Measurements from ENCODE around the gene HAPSTR1. TPM values are rescaled to one million over a fixed set of nuclear protein-coding genes. Genes with fewer than 3 reads are reported as not detected.
A peak's percentile ranks its signal among the peaks of the same experiment; 100 is the strongest.

HAPSTR1 gene
- total RNA-seq, 1 experiment from 2014 or later = 88.9 TPM

- ChIA-PET POLR2A (interaction anchor here (1.0 to 4.3 kb wide), 4 partner anchors 11 to 22 kb away, joined by 3 to 16 read pairs (median 4); partner anchors contain the start of gene HAPSTR1), CTCF (interaction anchor here (0.6 to 1.5 kb wide), 5 partner anchors 11 to 116 kb away, joined by 3 to 5 read pairs (median 4); no protein-coding TSS in a partner anchor)
- no peak for DNase-seq (ENCODE audit: unreplicated experiment)
- Mint-ChIP-seq H3K36me3 (ENCODE audit: insufficient read depth, unreplicated experiment) (peaks cover 78% of the 10 kb centered on the region), H3K4me1 (ENCODE audit: insufficient read depth, unreplicated experiment) (peaks cover 35% of the 10 kb centered on the region), H3K4me3 (ENCODE audit: unreplicated experiment) (no peak overlapping the region), H3K9me3 (ENCODE audit: unreplicated experiment) (no peaks in the 10 kb centered on the region), H3K27me3 (ENCODE audit: insufficient read depth, unreplicated experiment) (no peaks in the 10 kb centered on the region), H3K27ac (ENCODE audit: low read depth, unreplicated experiment) (peak overlapping the region; percentile 64)
- no peak for TF ChIP-seq CTCF (IDR thresholded peaks at IDR 0.05; ENCODE audit: unreplicated experiment)
- intact Hi-C loops (cut with micrococcal nuclease) = no loop called here
- BruUV-seq (replicated peaks) = no TSS peak
Observed at GRCh38 chr16:9113707-9114106, 22.3 kb downstream of the HAPSTR1 start.

GRCh38 chr16:9114112-9114511, 22.7 kb downstream of the HAPSTR1 start:
- POLR2A ChIA-PET = interaction anchor here (1.2 to 4.3 kb wide), 3 partner anchors 11 to 23 kb away, joined by 3 to 16 read pairs (median 4); partner anchors contain the start of gene HAPSTR1
- H3K36me3 Mint-ChIP-seq (ENCODE audit: insufficient read depth, unreplicated experiment) = peaks cover 78% of the 10 kb centered on the region
- H3K4me3 Mint-ChIP-seq (ENCODE audit: unreplicated experiment) = no peak overlapping the region
- peak overlapping the region; percentile 64 for H3K27ac Mint-ChIP-seq (ENCODE audit: low read depth, unreplicated experiment)
- H3K4me1 Mint-ChIP-seq (ENCODE audit: insufficient read depth, unreplicated experiment) = peaks cover 35% of the 10 kb centered on the region
- CTCF ChIA-PET = interaction anchor here (0.6 to 1.5 kb wide), 5 partner anchors 11 to 116 kb away, joined by 3 to 5 read pairs (median 4); no protein-coding TSS in a partner anchor
- no peaks in the 10 kb centered on the region for H3K27me3 Mint-ChIP-seq (ENCODE audit: insufficient read depth, unreplicated experiment)
- intact Hi-C loops (cut with micrococcal nuclease) = no loop called here
- H3K9me3 Mint-ChIP-seq (ENCODE audit: unreplicated experiment) = no peaks in the 10 kb centered on the region
- DNase-seq (ENCODE audit: unreplicated experiment) = no peak
- BruUV-seq (replicated peaks) = no TSS peak
- no peak for TF ChIP-seq CTCF (IDR thresholded peaks at IDR 0.05; ENCODE audit: unreplicated experiment)

DNA sequence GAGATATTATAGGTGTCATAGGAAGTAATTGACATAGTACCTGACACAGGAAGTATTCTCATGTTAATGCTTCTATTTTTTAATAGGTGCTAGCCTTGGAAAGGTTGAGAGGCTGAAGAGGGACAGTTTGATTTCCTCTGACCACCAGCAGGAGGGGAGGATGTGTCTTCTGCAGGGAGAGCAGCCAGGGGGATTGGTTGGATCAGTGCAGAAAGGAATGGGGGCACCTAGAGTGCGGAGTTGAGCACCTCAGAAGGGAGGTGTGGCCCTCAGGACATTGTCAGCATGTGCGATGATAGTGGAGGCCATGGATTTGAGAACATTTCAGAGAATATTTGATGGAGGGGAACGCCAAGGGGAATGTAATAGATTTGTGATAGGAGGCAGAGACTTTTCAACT, 23.4 kb downstream of the HAPSTR1 start:
- Mint-ChIP-seq H3K27ac (ENCODE audit: low read depth, unreplicated experiment) (peak overlapping the region; percentile 64), H3K36me3 (ENCODE audit: insufficient read depth, unreplicated experiment) (peaks cover 75% of the 10 kb centered on the region)
- POLR2A ChIA-PET = interaction anchor here (1.2 to 4.3 kb wide), 4 partner anchors 10 to 24 kb away, joined by 3 to 16 read pairs (median 4); partner anchors contain the start of gene HAPSTR1

GRCh38 chr16:9115277-9115676, 23.8 kb downstream of the HAPSTR1 start:
- TF ChIP-seq CTCF (IDR thresholded peaks at IDR 0.05; ENCODE audit: unreplicated experiment) = no peak
- Mint-ChIP-seq H3K4me3 (ENCODE audit: unreplicated experiment) (no peak overlapping the region), H3K4me1 (ENCODE audit: insufficient read depth, unreplicated experiment) (peaks cover 30% of the 10 kb centered on the region), H3K9me3 (ENCODE audit: unreplicated experiment) (no peaks in the 10 kb centered on the region), H3K27ac (ENCODE audit: low read depth, unreplicated experiment) (no peak overlapping the region), H3K36me3 (ENCODE audit: insufficient read depth, unreplicated experiment) (peaks cover 75% of the 10 kb centered on the region), H3K27me3 (ENCODE audit: insufficient read depth, unreplicated experiment) (no peaks in the 10 kb centered on the region)
- POLR2A ChIA-PET = interaction anchor here (1.2 to 4.3 kb wide), 3 partner anchors 13 to 24 kb away, joined by 3 to 16 read pairs (median 4); partner anchors contain the start of gene HAPSTR1
- no peak for DNase-seq (ENCODE audit: unreplicated experiment)
- intact Hi-C loops (cut with micrococcal nuclease) = no loop called here
- BruUV-seq (replicated peaks) = no TSS peak
- CTCF ChIA-PET = interaction anchor here (0.6 kb wide), 1 partner anchor 52 kb away, joined by 3 read pairs; no protein-coding TSS in a partner anchor

More for the DNA sequence above, 23.4 kb downstream of the HAPSTR1 start:
- no peak for TF ChIP-seq CTCF (IDR thresholded peaks at IDR 0.05; ENCODE audit: unreplicated experiment)
- intact Hi-C loops (cut with micrococcal nuclease) = no loop called here
- H3K27me3 Mint-ChIP-seq (ENCODE audit: insufficient read depth, unreplicated experiment) = no peaks in the 10 kb centered on the region
- no peaks in the 10 kb centered on the region for H3K9me3 Mint-ChIP-seq (ENCODE audit: unreplicated experiment)
- CTCF ChIA-PET = interaction anchor here (0.6 to 1.5 kb wide), 3 partner anchors 24 to 106 kb away, joined by 3 read pairs; no protein-coding TSS in a partner anchor
- H3K4me1 Mint-ChIP-seq (ENCODE audit: insufficient read depth, unreplicated experiment) = peaks cover 34% of the 10 kb centered on the region
- no TSS peak for BruUV-seq (replicated peaks)
- H3K4me3 Mint-ChIP-seq (ENCODE audit: unreplicated experiment) = no peak overlapping the region
- no peak for DNase-seq (ENCODE audit: unreplicated experiment)
